Osteoblast (primary cell): ENCODE results near the gene DOK3. TPM values are rescaled to one million over a fixed set of nuclear protein-coding genes. Genes with fewer than 3 reads are reported as not detected.
A peak's percentile ranks its signal among the peaks of the same experiment; 100 is the strongest.

Experiments used
- DNase-seq: peaks from one replicate; pipeline ENCODE4 v3.0.0; 2011; ENCODE audit warnings: low spot score, mixed read lengths; ENCODE audit not compliant: insufficient read length; ENCODE audit errors: missing footprints
- H2AFZ ChIP-seq: 2 replicates; pipeline ENCODE4 v1.6.0; 2011; ENCODE audit warnings: mild to moderate bottlenecking, low read length
- H3K27ac ChIP-seq: 2 replicates; pipeline ENCODE4 v1.5.1; 2011; ENCODE audit warnings: mild to moderate bottlenecking, low read depth, low read length, moderate library complexity
- H3K27me3 ChIP-seq: 2 replicates; pipeline ENCODE4 v1.6.0; 2012; ENCODE audit warnings: mild to moderate bottlenecking, control low read depth, inconsistent platforms, low read length, moderate library complexity; ENCODE audit not compliant: insufficient read depth
- H3K36me3 ChIP-seq: 2 replicates; pipeline ENCODE4 v1.5.1; 2011; ENCODE audit warnings: mild to moderate bottlenecking, low read length, control low read depth, moderate library complexity; ENCODE audit not compliant: insufficient read depth
- H3K4me1 ChIP-seq: 2 replicates; pipeline ENCODE4 v1.5.1; 2011; ENCODE audit warnings: mild to moderate bottlenecking, low read length, control low read depth, moderate library complexity; ENCODE audit not compliant: insufficient read depth
- H3K4me2 ChIP-seq: 2 replicates; pipeline ENCODE4 v1.6.0; 2011; ENCODE audit warnings: mild to moderate bottlenecking, low read length; ENCODE audit not compliant: insufficient read depth
- H3K4me3 ChIP-seq: fragments of 200-600 bp; sonication (generic); 3 replicates; pipeline ENCODE4 v1.5.1; 2012; ENCODE audit warnings: mild to moderate bottlenecking, low read length, inconsistent platforms; ENCODE audit not compliant: insufficient read depth
- H3K79me2 ChIP-seq: 2 replicates; pipeline ENCODE4 v1.6.0; 2012; ENCODE audit warnings: mild to moderate bottlenecking, low read length, control low read depth, inconsistent platforms; ENCODE audit not compliant: insufficient read depth
- H3K9me3 ChIP-seq: 2 replicates; pipeline ENCODE4 v1.5.1; 2011; ENCODE audit warnings: low read depth, low read length, control low read depth
- H4K20me1 ChIP-seq: 2 replicates; pipeline ENCODE4 v1.6.0; 2012; ENCODE audit warnings: mild to moderate bottlenecking, low read length, control low read depth; ENCODE audit not compliant: insufficient read depth
- CTCF ChIP-seq: IDR thresholded peaks from 2 replicates; pipeline ENCODE4 v1.5.1; 2011; ENCODE audit warnings: mild to moderate bottlenecking, low read depth, low read length, moderate library complexity; ENCODE audit errors: extremely low read depth
- total RNA-seq: library from RNA; depleted of rRNA; stranded (reverse); fragments of >200 nt; gene quantifications from 2 replicates; pipeline ENCODE4 v1.2.3, GENCODE V29; 2012

Gene DOK3
- total RNA-seq, 1 donor: 1.1 TPM

DNA sequence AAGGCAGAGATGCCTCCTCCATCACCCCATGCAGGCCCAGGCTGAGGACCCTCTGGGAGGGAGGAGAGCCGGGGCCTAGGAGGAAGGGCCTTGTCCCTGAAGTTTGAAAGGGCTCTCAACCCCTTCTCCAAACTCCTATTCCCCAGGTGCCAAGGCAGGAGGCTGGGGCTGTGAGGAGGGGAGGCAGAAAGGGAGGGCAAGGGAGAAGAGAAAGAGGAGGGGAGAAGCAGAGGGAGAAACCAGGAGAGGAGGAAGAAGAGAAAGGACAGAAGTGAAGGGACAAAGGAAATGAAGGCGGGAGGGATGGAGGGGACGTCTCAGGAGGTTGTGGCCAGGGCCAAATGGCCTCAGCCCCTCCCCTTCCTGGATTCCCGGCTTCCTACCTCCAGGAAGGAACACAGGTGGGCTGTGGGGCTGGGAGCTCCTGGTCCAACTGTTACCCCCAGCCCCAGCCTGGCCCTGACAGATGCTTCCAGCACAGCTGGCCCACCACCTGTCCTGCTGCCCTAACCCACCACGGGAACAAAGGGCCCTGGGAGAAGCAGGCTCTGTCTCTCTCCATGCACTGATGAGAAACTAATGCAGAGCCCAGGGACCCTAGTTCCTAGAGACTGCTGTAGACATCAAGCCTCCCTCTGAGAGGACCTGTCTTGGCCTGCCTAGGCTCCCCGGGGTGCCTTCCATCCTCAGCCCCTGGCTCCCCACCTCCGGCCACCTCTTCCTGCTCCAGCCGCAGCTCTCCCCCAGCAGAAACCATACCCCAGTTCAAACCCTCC lies 39.7 kb downstream of the DOK3 start:
- Histone ChIP-seq H3K27me3 (no peaks in the 10 kb centered on the region), H3K4me2 (peak overlapping the region; percentile 23), H3K4me1 (peaks cover 42% of the 10 kb centered on the region), H3K36me3 (peaks cover 33% of the 10 kb centered on the region), H3K27ac (peak overlapping the region; percentile 80), H3K79me2 (peaks cover 49% of the 10 kb centered on the region), H2AFZ (no peak overlapping the region), H3K4me3 (no peak overlapping the region), H4K20me1 (peaks cover 58% of the 10 kb centered on the region), H3K9me3 (no peaks in the 10 kb centered on the region)
- peak; percentile 85 for DNase-seq
- no peak for TF ChIP-seq CTCF

- no peak for TF ChIP-seq CTCF
- H3K4me3 ChIP-seq: no peak overlapping the region
- peaks cover 34% of the 10 kb centered on the region for H3K36me3 ChIP-seq
- H4K20me1 ChIP-seq: peaks cover 58% of the 10 kb centered on the region
- no peaks in the 10 kb centered on the region for H3K9me3 ChIP-seq
- H3K27me3 ChIP-seq: no peaks in the 10 kb centered on the region
- peak; percentile 96 for DNase-seq
- peak overlapping the region; percentile 80 for H3K27ac ChIP-seq
- H2AFZ ChIP-seq: no peak overlapping the region
- H3K4me1 ChIP-seq: peaks cover 38% of the 10 kb centered on the region
- H3K79me2 ChIP-seq: peaks cover 49% of the 10 kb centered on the region
- H3K4me2 ChIP-seq: no peak overlapping the region
These were observed 40.7 kb downstream of the DOK3 start for GRCh38 chr5:177468685-177469628.

- Histone ChIP-seq H3K27me3 (no peaks in the 10 kb centered on the region), H3K79me2 (peaks cover 51% of the 10 kb centered on the region)
These were observed 41.3 kb downstream of the DOK3 start for GRCh38 chr5:177468329-177468684.

More at GRCh38 chr5:177468329-177468684, 41.3 kb downstream of the DOK3 start:
- no peak overlapping the region for H3K4me2 ChIP-seq
- no peaks in the 10 kb centered on the region for H3K9me3 ChIP-seq
- peaks cover 38% of the 10 kb centered on the region for H3K4me1 ChIP-seq
- H4K20me1 ChIP-seq: peaks cover 58% of the 10 kb centered on the region
- DNase-seq: no peak
- H3K27ac ChIP-seq: no peak overlapping the region
- no peak for TF ChIP-seq CTCF
- H3K4me3 ChIP-seq: no peak overlapping the region
- H3K36me3 ChIP-seq: peaks cover 39% of the 10 kb centered on the region
- no peak overlapping the region for H2AFZ ChIP-seq
